Stimulated activated naive CD8-positive, alpha-beta T cell treated with anti-CD3 and anti-CD28 coated beads, Interleukin-15, amount 100 ng/mL, for 72 hours (primary cell): ENCODE data around the gene SPAG7.
A peak's percentile ranks its signal among the peaks of the same experiment; 100 is the strongest.
"Not testable (repeated sequence)": the region's sequence is repeated elsewhere in the genome, so short reads cannot be mapped to it uniquely, and the experiment has no call there.

ENCODE experiments used
- ATAC-seq: fragments of 150-1000 bp; cut with Tn5 transposase; 2 replicates; pipeline ENCODE4 v1.10.0; 2021; ENCODE audit warnings: mild to moderate bottlenecking, moderate library complexity
- DNase-seq, 2 donors: peaks; one replicate each; pipeline ENCODE4 v3.0.0; 2021 to 2022
- H3K27ac Mint-ChIP-seq, 2 donors: one replicate each; pipeline ENCODE4 v1.8.0; 2022; ENCODE audit warnings: mild to moderate bottlenecking in 2 of 2, mixed read lengths in 2 of 2, moderate library complexity in 2 of 2
- H3K27me3 Mint-ChIP-seq: one replicate; pipeline ENCODE4 v1.8.0; 2022; ENCODE audit warnings: mixed read lengths
- H3K4me1 Mint-ChIP-seq: one replicate; pipeline ENCODE4 v1.8.0; 2022; ENCODE audit warnings: mild to moderate bottlenecking, mixed read lengths
- H3K4me3 Mint-ChIP-seq, 2 donors: one replicate each; pipeline ENCODE4 v1.8.0; 2022; ENCODE audit warnings: mild to moderate bottlenecking in 2 of 2, mixed read lengths in 2 of 2, moderate library complexity in 1 of 2
- H3K9me3 Mint-ChIP-seq, 2 donors: one replicate each; pipeline ENCODE4 v1.8.0; 2022; ENCODE audit warnings: mixed read lengths in 2 of 2

The SPAG7 gene

GRCh38 chr17:4938688-4939545 is 28.7 kb downstream of the SPAG7 start:
- peaks cover 76% of the 10 kb centered on the region for H3K4me1 Mint-ChIP-seq

GRCh38 chr17:4938069-4938491 is 29.5 kb downstream of the SPAG7 start:
- Mint-ChIP-seq H3K27ac (peak overlapping the region; percentile 10 to 63), H3K4me3 (peak overlapping the region; percentile 93 to 94), H3K9me3 (no peaks in the 10 kb centered on the region), H3K27me3 (peaks cover 16% of the 10 kb centered on the region), H3K4me1 (peaks cover 76% of the 10 kb centered on the region)
- ATAC-seq (no peak), DNase-seq (no peak)

More at GRCh38 chr17:4938688-4939545, 28.7 kb downstream of the SPAG7 start:
- Mint-ChIP-seq H3K9me3 (no peaks in the 10 kb centered on the region), H3K27me3 (peaks cover 7% of the 10 kb centered on the region), H3K4me3 (peak overlapping the region; percentile 93 to 94), H3K27ac (peak overlapping the region; percentile 85 to 99)
- no peak for ATAC-seq
- no peak for DNase-seq

- H3K27me3 Mint-ChIP-seq, result peaks cover 20% of the 10 kb centered on the region
- H3K4me3 Mint-ChIP-seq, result peak overlapping the region in 1 of 2 donors; percentile 94
- no peak for DNase-seq
- no peak for ATAC-seq
- H3K4me1 Mint-ChIP-seq, result peaks cover 76% of the 10 kb centered on the region
- H3K9me3 Mint-ChIP-seq, result no peaks in the 10 kb centered on the region
- H3K27ac Mint-ChIP-seq, result peak overlapping the region in 1 of 2 donors; percentile 85
Observed at GRCh38 chr17:4937553-4937952, 30.1 kb downstream of the SPAG7 start.

GRCh38 chr17:4936436-4936835 is 31.2 kb downstream of the SPAG7 start:
- Mint-ChIP-seq H3K4me1 (peaks cover 73% of the 10 kb centered on the region), H3K9me3 (no peaks in the 10 kb centered on the region), H3K27me3 (peaks cover 20% of the 10 kb centered on the region), H3K4me3 (no peak overlapping the region), H3K27ac (no peak overlapping the region)
- DNase-seq (no peak), ATAC-seq (no peak)

- no peaks in the 10 kb centered on the region for H3K9me3 Mint-ChIP-seq
- peaks cover 20% of the 10 kb centered on the region for H3K27me3 Mint-ChIP-seq
- H3K4me1 Mint-ChIP-seq, result peaks cover 70% of the 10 kb centered on the region
- H3K4me3 Mint-ChIP-seq, result no peak overlapping the region
- H3K27ac Mint-ChIP-seq, result peak overlapping the region in 1 of 2 donors; percentile 31
- no peak for ATAC-seq
- DNase-seq, result no peak
Observed at GRCh38 chr17:4935650-4936049, 32.0 kb downstream of the SPAG7 start.

GRCh38 chr17:4934173-4934979 is 33.2 kb downstream of the SPAG7 start:
- ATAC-seq (peak; percentile 77), DNase-seq (peak in 1 of 2 donors; percentile 31)
- no peaks in the 10 kb centered on the region for H3K9me3 Mint-ChIP-seq
- H3K27me3 Mint-ChIP-seq, result peaks cover 20% of the 10 kb centered on the region
- H3K27ac Mint-ChIP-seq, result peak overlapping the region in 1 of 2 donors; percentile 46
- peaks cover 70% of the 10 kb centered on the region for H3K4me1 Mint-ChIP-seq
- H3K4me3 Mint-ChIP-seq, result peak overlapping the region; percentile 20 to 54

- DNase-seq, result no peak
- H3K27me3 Mint-ChIP-seq, result peaks cover 20% of the 10 kb centered on the region
Observed at GRCh38 chr17:4933646-4934045, 34.0 kb downstream of the SPAG7 start.

GRCh38 chr17:4932756-4933155 is 34.9 kb downstream of the SPAG7 start:
- no peak for ATAC-seq
- DNase-seq, result no peak
- no peak overlapping the region for H3K27ac Mint-ChIP-seq
- H3K9me3 Mint-ChIP-seq, result no peaks in the 10 kb centered on the region
- no peak overlapping the region for H3K4me3 Mint-ChIP-seq
- H3K4me1 Mint-ChIP-seq, result peaks cover 55% of the 10 kb centered on the region
- peaks cover 20% of the 10 kb centered on the region for H3K27me3 Mint-ChIP-seq

More at GRCh38 chr17:4933646-4934045, 34.0 kb downstream of the SPAG7 start:
- H3K9me3 Mint-ChIP-seq, result no peaks in the 10 kb centered on the region
- H3K4me3 Mint-ChIP-seq, result peak overlapping the region in 1 of 2 donors; percentile 54
- peak overlapping the region in 1 of 2 donors; percentile 60 for H3K27ac Mint-ChIP-seq
- ATAC-seq, result peak; percentile 10
- H3K4me1 Mint-ChIP-seq, result peaks cover 64% of the 10 kb centered on the region

- Mint-ChIP-seq H3K9me3 (no peaks in the 10 kb centered on the region), H3K27me3 (peaks cover 20% of the 10 kb centered on the region), H3K4me3 (no peak within 1 kb of the TSS), H3K27ac (peak within 1 kb of the TSS; percentile 43 to 84), H3K4me1 (peaks cover 47% of the 10 kb centered on the region)
- no peak for DNase-seq
- ATAC-seq, result no peak
Observed at GRCh38 chr17:4931963-4932362, 35.7 kb downstream of the SPAG7 start, which contains the start of gene GP1BA. GP1BA (plus strand) TSS chr17:4932277; CDS start chr17:4932605, 328 bp downstream.

GRCh38 chr17:4928881-4929280 is 38.7 kb downstream of the SPAG7 start:
- no peak for ATAC-seq
- no peaks in the 10 kb centered on the region for H3K9me3 Mint-ChIP-seq
- no peak overlapping the region for H3K4me3 Mint-ChIP-seq
- peaks cover 13% of the 10 kb centered on the region for H3K27me3 Mint-ChIP-seq
- H3K27ac Mint-ChIP-seq, result no peak overlapping the region
- peaks cover 22% of the 10 kb centered on the region for H3K4me1 Mint-ChIP-seq
- DNase-seq, result no peak

- not testable (repeated sequence) for H3K4me3 Mint-ChIP-seq, ATAC-seq, DNase-seq, H3K27me3 Mint-ChIP-seq, H3K9me3 Mint-ChIP-seq, H3K4me1 Mint-ChIP-seq
- peak overlapping the region; percentile 50 to 86 for H3K27ac Mint-ChIP-seq
Observed at GRCh38 chr17:4926577-4927335, 40.9 kb downstream of the SPAG7 start.

GRCh38 chr17:4921320-4921719 is 46.3 kb downstream of the SPAG7 start:
- Mint-ChIP-seq H3K27ac (no peak overlapping the region), H3K4me3 (no peak overlapping the region)
- ATAC-seq, result no peak

GRCh38 chr17:4920351-4921048 is 47.1 kb downstream of the SPAG7 start:
- Mint-ChIP-seq H3K27ac (no peak overlapping the region), H3K4me1 (no peaks in the 10 kb centered on the region), H3K27me3 (no peaks in the 10 kb centered on the region), H3K4me3 (no peak overlapping the region), H3K9me3 (no peaks in the 10 kb centered on the region)
- no peak for DNase-seq
- no peak for ATAC-seq

More at GRCh38 chr17:4921320-4921719, 46.3 kb downstream of the SPAG7 start:
- H3K9me3 Mint-ChIP-seq, result no peaks in the 10 kb centered on the region
- H3K27me3 Mint-ChIP-seq, result no peaks in the 10 kb centered on the region
- no peaks in the 10 kb centered on the region for H3K4me1 Mint-ChIP-seq
- no peak for DNase-seq

- Mint-ChIP-seq H3K4me3 (no peak overlapping the region), H3K27ac (no peak overlapping the region), H3K27me3 (no peaks in the 10 kb centered on the region), H3K4me1 (no peaks in the 10 kb centered on the region), H3K9me3 (no peaks in the 10 kb centered on the region)
- DNase-seq (no peak), ATAC-seq (no peak)
Observed at GRCh38 chr17:4919511-4920047, 48.0 kb downstream of the SPAG7 start.
